GM12878 (cell line): ENCODE results near the gene PALD1. TPM values are rescaled to one million over a fixed set of nuclear protein-coding genes. Genes with fewer than 3 reads are reported as not detected.

ENCODE experiments used
- CBFB ChIP-seq: IDR thresholded peaks from 2 replicates; pipeline ENCODE4 v1.6.1; 2016; ENCODE audit warnings: antibody characterized with exemption, low read depth
- CTCF ChIP-seq, 3 experiments: IDR thresholded peaks in 2 of 3; conservative IDR thresholded peaks in 1 of 3; 2 replicates each; pipeline ENCODE4 v1.5.1; 2011; ENCODE audit warnings: low read depth in 3 of 3, low read length in 3 of 3, mild to moderate bottlenecking in 3 of 3, control low read depth in 2 of 3, moderate library complexity in 2 of 3, inconsistent platforms in 1 of 3, mixed read lengths in 1 of 3; ENCODE audit not compliant: control insufficient read depth in 2 of 3, insufficient read depth in 1 of 3; ENCODE audit errors: extremely low read depth in 1 of 3
- NRF1 ChIP-seq: conservative IDR thresholded peaks from 2 replicates; pipeline ENCODE4 v1.6.1; 2011; ENCODE audit warnings: mild to moderate bottlenecking, low read depth, low read length, improper control_type of control experiment
- RBBP5 ChIP-seq: fragments of 200-600 bp; sonication (generic); conservative IDR thresholded peaks from 2 replicates; pipeline ENCODE4 v1.6.1; 2016
- SIN3A ChIP-seq: IDR thresholded peaks from 2 replicates; pipeline ENCODE4 v1.6.1; 2012; ENCODE audit warnings: low read depth, low read length, improper control_type of control experiment
- TCF7 ChIP-seq: IDR thresholded peaks from 2 replicates; pipeline ENCODE4 v1.6.1; 2014; ENCODE audit warnings: antibody characterized with exemption, borderline replicate concordance
- polyA plus RNA-seq, 11 experiments: library from polyadenylated mRNA; depleted of rRNA in 4 of 11; unstranded in 6 of 11; stranded (reverse) in 5 of 11; fragments of >200 nt; fragmentation: Nextera tagmentation in 4 of 11; fragmentation: Illumina TruSeq in 1 of 11; extraction: Ambion mirVana in 4 of 11; extraction: Trizol in 1 of 11; gene quantifications; 1 replicate in 1 of 11; 2 replicates in 10 of 11; pipeline versions ENCODE4 v1.2.1 to v1.2.3, GENCODE V29; 2011 to 2016; ENCODE audit warnings: inconsistent platforms in 2 of 11, missing spikeins in 2 of 11, low read depth in 1 of 11
- total RNA-seq, 4 experiments: library from RNA; depleted of rRNA in 3 of 4; stranded (reverse); fragments of >200 nt in 3 of 4; fragmentation: Illumina TruSeq in 1 of 4; extraction: Trizol in 1 of 4; gene quantifications; 2 replicates each; pipeline versions ENCODE4 v1.2.1 to v1.2.3, GENCODE V29; 2013 to 2021
- TF ChIP-seq, protein P1 (sequence below): fragments of 150-350 bp; IDR thresholded peaks from 2 replicates; pipeline ENCODE4 v1.6.1; 2016; ENCODE audit warnings: low read depth, low read length

Gene PALD1
- total and polyA plus RNA-seq, 10 of the 15 experiments (the other 5 are each of a cell fraction or from before 2014, with no cell fraction given) = 0.43 to 20.9 (median 9.0) TPM

DNA sequence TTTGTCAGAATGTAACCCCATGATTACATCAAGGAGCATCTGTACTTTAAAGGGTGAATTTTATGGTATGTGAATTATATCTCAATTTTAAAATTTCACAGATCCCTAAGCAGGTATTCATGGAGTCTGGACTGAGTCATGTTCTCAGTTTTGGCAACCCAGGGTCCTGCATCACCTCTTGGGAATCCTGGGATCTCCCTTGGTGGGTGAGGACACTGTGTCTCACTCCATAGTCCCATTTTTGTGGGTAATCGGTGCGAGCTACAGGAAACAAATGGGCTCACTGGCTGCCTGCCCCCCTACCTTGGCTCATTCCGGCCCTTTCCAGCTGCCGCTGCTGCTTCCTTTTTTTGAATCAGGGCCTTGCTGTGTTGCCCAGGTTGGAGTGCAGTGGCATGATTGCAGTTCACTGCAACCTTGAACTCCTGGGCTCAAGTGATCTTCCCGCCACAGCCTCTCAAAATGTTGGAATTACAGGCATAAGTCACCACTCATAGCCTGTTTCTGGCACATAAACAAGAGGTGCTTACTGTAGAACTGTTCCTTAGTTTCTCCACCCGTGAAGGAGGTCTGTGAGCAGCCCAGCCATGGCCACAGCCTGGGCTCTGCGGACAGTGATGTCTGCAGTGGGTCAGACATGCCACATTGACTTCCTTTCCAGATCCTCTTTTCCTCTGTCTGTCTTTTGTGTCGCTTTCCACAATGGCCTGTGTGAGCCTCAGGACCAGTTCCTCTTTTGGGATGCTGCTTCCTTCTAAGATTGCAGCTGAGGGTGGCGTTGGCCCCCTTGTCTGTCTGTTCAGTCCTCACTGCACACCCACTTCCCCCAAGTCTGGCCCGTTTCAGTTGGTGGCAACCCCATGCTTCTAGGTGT, 14.5 kb downstream of the PALD1 start (continued):
- no peak for TF ChIP-seq CTCF (IDR thresholded peaks at IDR 0.05 in 2 of 3, conservative IDR thresholded peaks at IDR 0.05 in 1 of 3; ENCODE audit: control insufficient read depth in 2 of 3, extremely low read depth in 1 of 3, insufficient read depth in 1 of 3, low read depth in 3 of 3, low read length in 3 of 3)
- TF ChIP-seq, protein P1, sequence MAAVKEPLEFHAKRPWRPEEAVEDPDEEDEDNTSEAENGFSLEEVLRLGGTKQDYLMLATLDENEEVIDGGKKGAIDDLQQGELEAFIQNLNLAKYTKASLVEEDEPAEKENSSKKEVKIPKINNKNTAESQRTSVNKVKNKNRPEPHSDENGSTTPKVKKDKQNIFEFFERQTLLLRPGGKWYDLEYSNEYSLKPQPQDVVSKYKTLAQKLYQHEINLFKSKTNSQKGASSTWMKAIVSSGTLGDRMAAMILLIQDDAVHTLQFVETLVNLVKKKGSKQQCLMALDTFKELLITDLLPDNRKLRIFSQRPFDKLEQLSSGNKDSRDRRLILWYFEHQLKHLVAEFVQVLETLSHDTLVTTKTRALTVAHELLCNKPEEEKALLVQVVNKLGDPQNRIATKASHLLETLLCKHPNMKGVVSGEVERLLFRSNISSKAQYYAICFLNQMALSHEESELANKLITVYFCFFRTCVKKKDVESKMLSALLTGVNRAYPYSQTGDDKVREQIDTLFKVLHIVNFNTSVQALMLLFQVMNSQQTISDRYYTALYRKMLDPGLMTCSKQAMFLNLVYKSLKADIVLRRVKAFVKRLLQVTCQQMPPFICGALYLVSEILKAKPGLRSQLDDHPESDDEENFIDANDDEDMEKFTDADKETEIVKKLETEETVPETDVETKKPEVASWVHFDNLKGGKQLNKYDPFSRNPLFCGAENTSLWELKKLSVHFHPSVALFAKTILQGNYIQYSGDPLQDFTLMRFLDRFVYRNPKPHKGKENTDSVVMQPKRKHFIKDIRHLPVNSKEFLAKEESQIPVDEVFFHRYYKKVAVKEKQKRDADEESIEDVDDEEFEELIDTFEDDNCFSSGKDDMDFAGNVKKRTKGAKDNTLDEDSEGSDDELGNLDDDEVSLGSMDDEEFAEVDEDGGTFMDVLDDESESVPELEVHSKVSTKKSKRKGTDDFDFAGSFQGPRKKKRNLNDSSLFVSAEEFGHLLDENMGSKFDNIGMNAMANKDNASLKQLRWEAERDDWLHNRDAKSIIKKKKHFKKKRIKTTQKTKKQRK = no peak
- TF ChIP-seq TCF7 = no peak
- no peak for TF ChIP-seq RBBP5
- TF ChIP-seq NRF1 = no peak
- no peak for TF ChIP-seq CBFB
- TF ChIP-seq SIN3A = no peak
